NCI-H526 treated with DMSO at 0.1 percent for 48 hours (cell line): ENCODE data around the gene SPON1.
"Not testable (repeated sequence)": the region's sequence is repeated elsewhere in the genome, so short reads cannot be mapped to it uniquely, and the experiment has no call there.

ENCODE experiments used
- DNase-seq: peaks from one replicate; lab custom pipeline; 2025; lab: John Stamatoyannopoulos, UW

SPON1 gene

GRCh38 chr11:14089690-14090462 is 127.4 kb downstream of the SPON1 start:
- no peak for DNase-seq

GRCh38 chr11:14090631-14091030 is 128.1 kb downstream of the SPON1 start:
- not testable (repeated sequence) for DNase-seq

GRCh38 chr11:14093065-14093464 is 130.5 kb downstream of the SPON1 start:
- DNase-seq, result no peak

DNA sequence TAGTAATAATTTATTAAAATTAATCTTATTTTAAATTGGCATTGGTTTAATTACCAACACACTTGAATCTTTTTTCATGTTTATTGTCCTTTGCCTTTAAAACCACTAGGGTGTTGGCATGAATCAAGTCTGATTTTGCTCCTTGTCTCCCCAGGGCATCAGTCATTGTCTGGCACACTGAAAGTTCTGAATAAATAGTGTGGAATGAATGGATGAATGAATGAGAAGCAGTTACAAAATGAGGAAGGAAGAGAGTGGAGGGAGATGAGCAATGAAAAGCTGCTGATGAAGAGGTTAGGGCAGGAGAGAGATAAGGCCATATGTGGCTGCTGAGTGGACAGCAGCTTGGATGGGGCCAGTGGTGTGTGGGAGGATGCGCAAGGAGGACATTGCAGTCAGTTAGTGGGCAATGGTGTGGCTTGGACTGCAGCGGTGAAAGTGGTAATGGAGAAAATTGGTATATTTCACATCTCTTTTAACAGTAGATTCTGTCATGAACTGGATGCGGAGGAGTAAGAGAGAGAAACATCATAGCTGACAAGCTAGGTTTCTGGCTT is 132.0 kb downstream of the SPON1 start:
- DNase-seq, result no peak

DNA sequence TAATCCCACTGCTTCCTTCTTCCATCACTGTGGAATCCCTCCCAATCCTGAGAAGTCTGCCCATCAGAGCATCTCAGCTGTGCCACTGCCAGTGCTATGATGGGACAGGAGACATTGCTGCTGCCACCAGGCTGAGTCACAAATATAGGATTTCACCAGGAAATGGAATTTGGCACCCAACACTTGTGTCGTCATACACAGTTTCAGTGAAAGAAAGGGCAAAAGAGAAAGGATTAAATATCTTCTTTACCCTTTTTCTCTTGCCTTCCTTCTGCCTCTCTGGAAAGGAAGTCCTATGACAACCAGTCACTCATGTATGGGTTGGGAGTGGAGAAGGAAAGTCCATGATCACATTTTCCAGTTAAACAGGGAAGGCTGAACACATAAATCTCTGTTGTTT is 133.4 kb downstream of the SPON1 start:
- DNase-seq, result no peak

- DNase-seq, result no peak
Measured at GRCh38 chr11:14096606-14097005, 134.1 kb downstream of the SPON1 start.

- DNase-seq, result no peak
Measured at GRCh38 chr11:14101388-14101787, 138.9 kb downstream of the SPON1 start.

- DNase-seq, result no peak
Measured at GRCh38 chr11:14102766-14103165, 140.2 kb downstream of the SPON1 start.

DNA sequence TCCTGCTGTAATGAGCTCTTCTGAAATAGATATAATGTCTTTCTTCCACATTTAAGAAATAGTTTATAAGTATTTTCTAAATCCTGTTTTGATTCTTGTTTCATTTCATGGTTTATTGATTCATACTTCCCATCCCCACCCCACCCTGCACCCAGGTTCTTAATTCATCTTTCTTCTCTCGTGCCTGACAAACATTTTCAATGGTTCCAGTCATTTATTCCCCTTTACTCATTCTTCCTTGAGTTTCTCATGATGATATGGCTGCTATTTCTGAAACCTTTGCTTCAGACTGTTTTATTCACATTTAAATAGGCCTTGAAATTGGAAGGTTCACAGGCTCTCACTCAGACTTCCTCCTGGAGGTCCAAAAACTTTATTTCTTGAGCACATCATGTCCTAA is 142.9 kb downstream of the SPON1 start:
- DNase-seq, result no peak

DNA sequence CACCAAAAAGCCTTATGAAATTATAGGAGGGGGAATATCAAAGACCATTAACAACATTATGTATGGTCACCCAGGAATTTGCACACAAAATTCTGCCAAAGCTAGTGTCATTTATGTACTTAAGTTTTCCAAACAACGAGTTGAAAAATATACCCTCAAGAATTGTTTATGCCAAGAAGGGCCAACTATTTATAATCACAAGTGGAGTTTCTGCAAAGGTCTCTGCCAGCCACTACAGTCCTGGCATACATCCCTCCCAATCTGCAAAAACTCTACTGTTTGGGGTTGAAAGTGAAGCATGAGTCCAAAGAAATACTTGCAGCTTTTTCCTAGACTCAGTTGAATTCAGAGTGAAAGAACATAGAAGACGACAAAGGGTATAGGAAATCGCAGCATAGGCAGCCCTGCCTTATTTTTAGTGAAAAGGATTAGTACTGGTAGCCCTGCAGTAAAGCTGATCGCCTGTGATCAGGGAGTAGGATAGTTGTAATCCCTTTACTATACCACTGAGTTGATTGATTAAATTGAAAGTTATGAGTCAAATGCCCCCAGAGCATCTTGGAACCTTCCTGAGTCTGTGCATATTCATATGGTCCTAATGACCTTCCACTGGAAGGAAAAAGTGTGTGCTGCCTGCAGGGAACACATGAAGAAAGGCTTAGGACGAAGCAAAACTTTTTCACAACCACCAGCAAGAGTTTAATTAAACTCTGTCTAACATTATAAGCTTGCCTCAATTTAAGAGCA is 144.0 kb downstream of the SPON1 start:
- no peak for DNase-seq

- DNase-seq, result no peak
Measured at GRCh38 chr11:14107050-14107430, 144.5 kb downstream of the SPON1 start.

DNA sequence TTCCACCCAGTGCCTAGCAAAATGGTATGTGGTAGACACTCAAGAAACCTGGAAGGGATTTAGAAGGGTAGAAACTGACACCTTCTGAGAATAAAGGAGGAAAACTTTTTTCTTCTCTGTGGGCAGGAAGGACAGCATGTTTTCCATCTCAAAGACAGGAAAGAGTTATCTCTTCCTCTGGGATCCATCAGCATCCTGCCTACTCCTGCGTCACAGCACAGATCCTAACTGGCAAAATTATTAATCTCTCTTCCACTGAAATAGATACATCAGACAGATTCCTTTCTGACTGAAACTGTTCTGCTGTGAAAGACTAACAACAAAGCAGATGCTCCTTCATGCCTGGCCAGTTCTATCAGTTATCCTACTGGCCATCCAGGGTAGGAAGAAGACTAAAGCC is 147.2 kb downstream of the SPON1 start:
- no peak for DNase-seq

DNA sequence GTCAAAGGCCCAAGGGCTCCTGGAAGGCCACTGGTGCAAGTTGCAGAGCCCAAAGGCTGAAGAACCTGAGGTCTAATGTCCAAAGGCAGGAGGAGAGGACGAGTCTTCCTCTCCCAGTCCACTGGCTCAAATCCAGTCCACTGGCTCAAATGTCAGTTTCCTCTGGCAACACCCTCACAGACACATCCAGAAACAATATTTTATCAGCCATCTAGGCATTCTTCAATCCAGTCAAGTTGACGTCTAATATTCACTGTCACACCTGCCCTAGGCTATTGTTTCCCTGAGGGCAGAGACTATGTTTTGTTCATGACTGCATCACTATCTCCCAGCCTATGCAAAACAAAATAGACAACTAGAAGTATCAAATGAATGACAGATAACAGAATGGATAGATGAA is 148.1 kb downstream of the SPON1 start:
- DNase-seq, result no peak

DNA sequence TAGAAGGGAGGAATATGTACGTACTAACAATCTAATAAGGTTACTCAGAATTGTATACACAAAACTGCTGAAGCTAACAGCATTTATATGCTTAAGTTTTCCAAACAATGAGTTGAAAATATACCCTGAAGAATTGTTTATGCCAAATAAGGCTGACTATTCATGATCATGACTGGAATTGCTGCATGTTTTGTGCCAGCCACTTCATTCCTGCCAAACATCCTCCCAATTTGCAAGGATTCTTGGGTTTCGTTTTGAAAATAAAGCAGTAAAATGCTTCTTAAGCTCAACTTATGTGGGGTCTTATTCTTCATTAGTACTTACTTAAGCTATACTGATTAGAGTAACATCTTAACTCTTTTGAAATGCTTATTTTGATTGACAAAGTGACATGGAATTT is 149.0 kb downstream of the SPON1 start:
- no peak for DNase-seq

DNA sequence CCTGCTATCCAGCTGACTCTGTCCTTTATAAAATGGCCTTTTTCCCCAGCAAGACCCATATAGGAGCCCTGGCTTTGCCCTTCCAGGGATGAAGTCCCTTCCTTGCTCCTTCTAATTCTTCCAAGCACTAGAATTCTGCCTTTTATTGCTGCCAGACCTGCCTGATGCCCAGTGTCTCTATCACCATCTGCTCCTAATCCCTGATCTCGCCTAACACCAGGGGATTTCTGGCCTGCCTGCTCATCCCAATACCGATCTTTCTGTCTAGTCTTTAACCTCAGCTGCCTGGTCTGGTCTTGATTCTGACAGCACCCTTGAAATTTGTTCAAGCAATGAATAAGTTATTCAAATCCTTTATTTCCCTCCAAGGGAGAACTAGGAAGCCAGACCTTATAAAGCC is 150.2 kb downstream of the SPON1 start:
- DNase-seq, result no peak

GRCh38 chr11:14114269-14114668 is 151.7 kb downstream of the SPON1 start:
- DNase-seq, result no peak

- DNase-seq, result no peak
Measured at GRCh38 chr11:14114786-14115185, 152.3 kb downstream of the SPON1 start.

- DNase-seq, result no peak
Measured at GRCh38 chr11:14117632-14118031, 155.1 kb downstream of the SPON1 start.

DNA sequence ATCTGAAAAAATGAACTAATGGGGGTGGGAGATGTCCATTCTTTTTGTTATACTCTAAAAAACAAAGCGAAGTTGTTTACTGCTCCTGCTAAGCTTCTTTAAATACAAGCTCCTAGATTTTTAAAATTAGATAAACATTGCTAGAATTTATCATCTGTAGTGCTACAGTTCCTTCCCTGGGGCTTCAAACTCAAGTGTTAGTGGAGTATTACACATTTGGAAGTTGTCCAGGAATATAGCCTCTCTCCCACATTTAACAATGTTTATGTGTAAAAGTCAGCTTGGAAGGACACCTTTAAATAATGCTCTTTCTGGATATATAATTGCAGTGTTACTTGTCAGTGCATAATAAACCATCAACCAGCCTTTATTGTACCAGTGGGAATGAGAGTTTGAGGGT is 155.5 kb downstream of the SPON1 start:
- no peak for DNase-seq

DNA sequence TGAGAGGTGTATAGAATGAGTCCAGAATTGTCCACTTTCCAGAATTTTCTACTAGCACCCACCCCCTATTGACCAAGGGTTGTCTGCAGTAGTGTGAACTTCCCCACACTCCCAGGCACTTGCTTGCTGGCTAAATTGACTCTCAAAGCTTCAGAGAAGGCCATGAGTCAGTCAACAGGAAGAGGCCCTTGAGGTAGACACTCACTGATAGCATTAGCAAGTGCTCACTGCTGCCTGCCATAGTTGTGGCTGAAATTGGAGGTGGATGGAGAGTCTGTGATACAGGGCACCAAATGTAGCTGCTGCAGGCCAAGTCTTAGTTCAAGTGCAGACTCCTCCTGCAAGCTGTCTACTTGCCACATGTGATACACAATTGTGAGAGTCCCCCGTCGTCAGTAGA is 156.8 kb downstream of the SPON1 start:
- DNase-seq, result no peak

DNA sequence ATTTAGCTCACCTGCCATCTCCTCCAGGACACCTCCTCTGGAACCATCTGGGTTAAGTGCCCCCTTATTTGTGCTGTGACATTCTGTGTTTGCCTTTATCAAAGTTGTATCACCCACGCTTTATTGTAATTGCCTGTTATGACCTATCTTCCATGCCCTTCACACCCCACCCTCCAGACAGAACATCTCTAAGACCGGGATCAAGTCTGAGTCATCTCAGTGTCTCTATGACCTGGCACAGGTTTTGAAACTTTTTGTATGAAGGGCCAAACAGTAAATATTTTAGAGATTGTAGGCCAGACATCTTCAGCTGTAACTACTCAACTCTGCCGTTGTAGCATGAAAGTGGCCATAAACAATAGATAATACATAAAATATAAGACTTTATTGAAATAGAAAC is 161.8 kb downstream of the SPON1 start:
- DNase-seq, result no peak

DNA sequence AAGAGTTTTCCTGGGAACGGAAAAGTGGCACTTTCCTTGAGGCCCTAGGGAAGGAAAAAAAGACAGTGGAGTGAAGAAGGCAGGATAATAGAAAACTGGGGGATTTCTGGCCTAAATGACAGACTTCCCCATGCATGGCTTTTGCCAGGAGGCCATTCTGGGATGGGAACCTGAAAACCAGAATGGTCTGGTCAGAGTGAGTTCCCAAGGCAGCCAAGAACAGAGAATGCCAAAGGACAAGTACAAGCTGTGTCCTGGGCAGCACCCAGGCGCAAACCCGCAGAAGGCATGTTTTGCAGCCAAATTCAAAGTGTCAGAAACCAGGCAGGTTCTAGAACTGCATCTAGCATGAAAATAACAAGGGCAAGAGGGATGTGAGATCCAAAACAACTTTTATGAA is 162.4 kb downstream of the SPON1 start:
- no peak for DNase-seq

GRCh38 chr11:14125529-14125928 is 163.0 kb downstream of the SPON1 start:
- no peak for DNase-seq
